GM21515 (cell line): Measurements from ENCODE around the gene BRD3.
"Not testable (repeated sequence)": the region's sequence is repeated elsewhere in the genome, so short reads cannot be mapped to it uniquely, and the experiment has no call there.

ENCODE experiments used
- ATAC-seq: cut with Tn5 transposase; IDR thresholded peaks from one replicate; pipeline ENCODE4 v1.9.1; 2021; ENCODE audit not compliant: unreplicated experiment

BRD3 gene

GRCh38 chr9:133995012-133995896, 72.6 kb downstream of the BRD3 start:
- ATAC-seq: no peak

- ATAC-seq: no peak
Observed at GRCh38 chr9:133994353-133995011, 73.3 kb downstream of the BRD3 start.

GRCh38 chr9:133993635-133994253, 74.1 kb downstream of the BRD3 start:
- no peak for ATAC-seq

GRCh38 chr9:133992780-133993634, 74.8 kb downstream of the BRD3 start:
- peak; percentile 33 for ATAC-seq

- peak; percentile 47 for ATAC-seq
Observed at GRCh38 chr9:133991964-133992779, 75.7 kb downstream of the BRD3 start, which contains the start of gene VAV2. Gene VAV2 (minus strand): TSS chr9:133992324. CDS start chr9:133992278, 46 bp downstream.

- peak; percentile 5 for ATAC-seq
Observed at GRCh38 chr9:133991214-133991921, 76.5 kb downstream of the BRD3 start.

GRCh38 chr9:133990366-133991213, 77.2 kb downstream of the BRD3 start:
- no peak for ATAC-seq

- ATAC-seq: no peak
Observed at GRCh38 chr9:133989625-133990365, 78.0 kb downstream of the BRD3 start.

GRCh38 chr9:133988771-133989170, 79.1 kb downstream of the BRD3 start:
- not testable (repeated sequence) for ATAC-seq

GRCh38 chr9:133987946-133988665, 79.7 kb downstream of the BRD3 start:
- ATAC-seq: no peak

- no peak for ATAC-seq
Observed at GRCh38 chr9:133987446-133987788, 80.4 kb downstream of the BRD3 start.

GRCh38 chr9:133986774-133987445, 80.9 kb downstream of the BRD3 start:
- no peak for ATAC-seq

GRCh38 chr9:133986061-133986460, 81.8 kb downstream of the BRD3 start:
- ATAC-seq: no peak

GRCh38 chr9:133982971-133983720, 84.7 kb downstream of the BRD3 start:
- ATAC-seq: no peak

- no peak for ATAC-seq
Observed at GRCh38 chr9:133981958-133982681, 85.7 kb downstream of the BRD3 start.
